ENCODE results near the gene CCHCR1. TPM values are rescaled to one million over a fixed set of nuclear protein-coding genes. Genes with fewer than 3 reads are reported as not detected.

The CCHCR1 gene
- total RNA-seq, 1 experiment from 2014 or later, result 45.5 TPM

- peak overlapping the region; percentile 10 for H3K27ac ChIP-seq (ENCODE audit: insufficient read length, low read depth, low read length)
- no peak overlapping the region for H4K91ac ChIP-seq (ENCODE audit: insufficient read length, low read depth, low read length)
These were observed 13.5 kb upstream of the CCHCR1 start for GRCh38 chr6:31170987-31171671.

More at GRCh38 chr6:31170987-31171671, 13.5 kb upstream of the CCHCR1 start:
- Histone ChIP-seq H3K23me2 (ENCODE audit: insufficient read length, low read depth, low read length, poor library complexity, severe bottlenecking) (peaks cover 22% of the 10 kb centered on the region), H3K56ac (ENCODE audit: insufficient read length, low read depth, low read length) (no peak overlapping the region), H3K79me2 (ENCODE audit: insufficient read depth, low read length) (peaks cover 41% of the 10 kb centered on the region), H4K8ac (replicated peaks; ENCODE audit: insufficient read length, low read depth, low read length) (no peak overlapping the region), H2AK5ac (ENCODE audit: insufficient read length, low read length) (no peak overlapping the region), H3T11ph (ENCODE audit: low read length) (no peak overlapping the region), H3K18ac (ENCODE audit: insufficient read length, low read depth, low read length) (peak overlapping the region; percentile 65), H4K20me1 (ENCODE audit: control insufficient read depth, insufficient read depth, insufficient read length) (no peaks in the 10 kb centered on the region), H3K27me3 (ENCODE audit: insufficient read depth, low read length) (no peaks in the 10 kb centered on the region), H3K4me2 (ENCODE audit: insufficient read depth, insufficient read length, low read length) (peak overlapping the region; percentile 61), H3K23ac (ENCODE audit: insufficient read length, low read depth, low read length) (no peak overlapping the region), H3K4ac (ENCODE audit: low read depth, low read length) (no peak overlapping the region), H3K9ac (ENCODE audit: extremely low read depth, insufficient read length, low read length) (peak overlapping the region; percentile 21), H2BK5ac (ENCODE audit: insufficient read length, low read length) (peak overlapping the region; percentile 47), H3K79me1 (ENCODE audit: insufficient read depth, low read depth, low read length, poor library complexity, severe bottlenecking) (no peaks in the 10 kb centered on the region), H3K9me3 (ENCODE audit: control insufficient read depth, low read depth, low read length) (no peaks in the 10 kb centered on the region), H4K5ac (ENCODE audit: insufficient read length, low read depth, low read length) (peak overlapping the region; percentile 33), H2BK12ac (ENCODE audit: insufficient read length, low read depth, low read length) (peak overlapping the region; percentile 26), H2BK20ac (ENCODE audit: low read depth, low read length, poor library complexity, severe bottlenecking) (no peak overlapping the region), H2BK15ac (ENCODE audit: low read depth, low read length) (no peak overlapping the region), H3K14ac (ENCODE audit: insufficient read depth, low read length) (peak overlapping the region; percentile 45; the same call in 1 of the 2 replicates), H2AFZ (ENCODE audit: low read length) (no peak overlapping the region), H2BK120ac (ENCODE audit: low read depth, low read length, poor library complexity, severe bottlenecking) (no peak overlapping the region), H3K4me1 (ENCODE audit: insufficient read depth, low read length) (peaks cover 10% of the 10 kb centered on the region)
- TF ChIP-seq, protein P1, sequence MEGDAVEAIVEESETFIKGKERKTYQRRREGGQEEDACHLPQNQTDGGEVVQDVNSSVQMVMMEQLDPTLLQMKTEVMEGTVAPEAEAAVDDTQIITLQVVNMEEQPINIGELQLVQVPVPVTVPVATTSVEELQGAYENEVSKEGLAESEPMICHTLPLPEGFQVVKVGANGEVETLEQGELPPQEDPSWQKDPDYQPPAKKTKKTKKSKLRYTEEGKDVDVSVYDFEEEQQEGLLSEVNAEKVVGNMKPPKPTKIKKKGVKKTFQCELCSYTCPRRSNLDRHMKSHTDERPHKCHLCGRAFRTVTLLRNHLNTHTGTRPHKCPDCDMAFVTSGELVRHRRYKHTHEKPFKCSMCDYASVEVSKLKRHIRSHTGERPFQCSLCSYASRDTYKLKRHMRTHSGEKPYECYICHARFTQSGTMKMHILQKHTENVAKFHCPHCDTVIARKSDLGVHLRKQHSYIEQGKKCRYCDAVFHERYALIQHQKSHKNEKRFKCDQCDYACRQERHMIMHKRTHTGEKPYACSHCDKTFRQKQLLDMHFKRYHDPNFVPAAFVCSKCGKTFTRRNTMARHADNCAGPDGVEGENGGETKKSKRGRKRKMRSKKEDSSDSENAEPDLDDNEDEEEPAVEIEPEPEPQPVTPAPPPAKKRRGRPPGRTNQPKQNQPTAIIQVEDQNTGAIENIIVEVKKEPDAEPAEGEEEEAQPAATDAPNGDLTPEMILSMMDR (conservative IDR thresholded peaks at IDR 0.05), result no peak
- no peaks in the 10 kb centered on the region; the same call in 1 of the 2 replicates for H3K27me3 Mint-ChIP-seq (ENCODE audit: low read depth)
- H3K4me3 Mint-ChIP-seq, result peak overlapping the region; percentile 91
- peaks cover 12 to 40% (median 33%) of the 10 kb centered on the region in 3 experiments for H3K36me3 Mint-ChIP-seq (ENCODE audit: insufficient read depth in 1 of 3, low read depth in 3 of 3)
- peak overlapping the region; percentile 98 to 100 (median 98) for H3K27ac Mint-ChIP-seq
- peaks cover 56 to 80% of the 10 kb centered on the region in 2 experiments for H3K4me1 Mint-ChIP-seq
- no peaks in the 10 kb centered on the region; a peak in 1 of 5 replicates for H3K9me3 Mint-ChIP-seq
- peak; percentile 64 for DNase-seq
- no CpG with 5 or more reads among the region's 10 CpGs for WGBS (ENCODE audit: extremely low coverage, insufficient read length, low lambda C conversion rate)
